Ectodermal cell (in vitro differentiated cells): ENCODE results near the gene PDLIM4.

ENCODE experiments used
- H3K27ac ChIP-seq: 2 replicates; pipeline ENCODE4 v1.7.0; 2013; ENCODE audit warnings: mild to moderate bottlenecking, low read depth, low read length; ENCODE audit not compliant: insufficient read depth, poor library complexity, severe bottlenecking
- H3K27me3 ChIP-seq: 2 replicates; pipeline ENCODE4 v1.7.0; 2013; ENCODE audit warnings: mild to moderate bottlenecking, low read length; ENCODE audit not compliant: insufficient read depth, control insufficient read depth, poor library complexity, severe bottlenecking
- H3K36me3 ChIP-seq: one replicate; pipeline ENCODE4 v1.7.0; 2013; ENCODE audit warnings: low read length; ENCODE audit not compliant: control insufficient read depth, insufficient read depth
- H3K4me1 ChIP-seq: one replicate; pipeline ENCODE4 v1.7.0; 2013; ENCODE audit warnings: low read length; ENCODE audit not compliant: control insufficient read depth, insufficient read depth
- H3K4me3 ChIP-seq: 2 replicates; pipeline ENCODE4 v1.7.0; 2013; ENCODE audit warnings: low read depth, low read length, control low read depth; ENCODE audit not compliant: insufficient read depth
- H3K9me3 ChIP-seq: 2 replicates; pipeline ENCODE4 v1.7.0; 2013; ENCODE audit warnings: mild to moderate bottlenecking, low read length, moderate library complexity; ENCODE audit not compliant: control insufficient read depth
- WGBS, 2 experiments: methylation state at CpG; one replicate each; pipeline ENCODE4 v1.1.7; 2013; ENCODE audit warnings: missing lambda C conversion rate in 2 of 2; 5-methylcytosine and 5-hydroxymethylcytosine counted together

Gene PDLIM4

GRCh38 chr5:132237141-132237540, 20.4 kb upstream of the PDLIM4 start:
- 81 to 88% methylated on average over 1 of the region's 1 CpG for WGBS, 2 experiments
- Histone ChIP-seq H3K27ac (no peak overlapping the region), H3K4me1 (no peaks in the 10 kb centered on the region), H3K27me3 (no peaks in the 10 kb centered on the region), H3K9me3 (no peaks in the 10 kb centered on the region), H3K36me3 (no peaks in the 10 kb centered on the region), H3K4me3 (no peak overlapping the region)

- H3K4me3 ChIP-seq: no peak overlapping the region
- H3K27me3 ChIP-seq: no peaks in the 10 kb centered on the region
- H3K4me1 ChIP-seq: no peaks in the 10 kb centered on the region
- H3K36me3 ChIP-seq: no peaks in the 10 kb centered on the region
- no peak overlapping the region for H3K27ac ChIP-seq
- WGBS, 2 experiments: 94 to 95% methylated on average over 4 of the region's 4 CpGs
- H3K9me3 ChIP-seq: no peaks in the 10 kb centered on the region
Measured at GRCh38 chr5:132237670-132238069, 19.8 kb upstream of the PDLIM4 start.

- H3K4me1 ChIP-seq: no peaks in the 10 kb centered on the region
- WGBS, 2 experiments: 32 to 45% methylated on average over 1 of the region's 1 CpG
- H3K36me3 ChIP-seq: no peaks in the 10 kb centered on the region
- H3K27me3 ChIP-seq: no peaks in the 10 kb centered on the region
- H3K9me3 ChIP-seq: no peaks in the 10 kb centered on the region
- no peak overlapping the region for H3K4me3 ChIP-seq
- H3K27ac ChIP-seq: no peak overlapping the region
Measured at GRCh38 chr5:132238169-132238744, 19.2 kb upstream of the PDLIM4 start.

GRCh38 chr5:132238901-132239500, 18.5 kb upstream of the PDLIM4 start:
- Histone ChIP-seq H3K36me3 (no peaks in the 10 kb centered on the region), H3K4me3 (no peak overlapping the region), H3K4me1 (no peaks in the 10 kb centered on the region), H3K9me3 (no peaks in the 10 kb centered on the region), H3K27ac (no peak overlapping the region), H3K27me3 (no peaks in the 10 kb centered on the region)
- 70 to 82% methylated on average over 1 of the region's 1 CpG for WGBS, 2 experiments

- H3K4me3 ChIP-seq: no peak overlapping the region
- H3K27ac ChIP-seq: no peak overlapping the region
- H3K4me1 ChIP-seq: no peaks in the 10 kb centered on the region
- H3K36me3 ChIP-seq: no peaks in the 10 kb centered on the region
- no peaks in the 10 kb centered on the region for H3K27me3 ChIP-seq
- no peaks in the 10 kb centered on the region for H3K9me3 ChIP-seq
Measured at GRCh38 chr5:132239776-132240175, 17.7 kb upstream of the PDLIM4 start.

GRCh38 chr5:132243366-132243977, 14.0 kb upstream of the PDLIM4 start:
- no peaks in the 10 kb centered on the region for H3K9me3 ChIP-seq
- H3K36me3 ChIP-seq: no peaks in the 10 kb centered on the region
- no peaks in the 10 kb centered on the region for H3K27me3 ChIP-seq
- no peaks in the 10 kb centered on the region for H3K4me1 ChIP-seq
- 89 to 96% methylated on average over 3 of the region's 3 CpGs for WGBS, 2 experiments
- H3K27ac ChIP-seq: no peak overlapping the region
- H3K4me3 ChIP-seq: no peak overlapping the region

GRCh38 chr5:132245593-132245992, 11.9 kb upstream of the PDLIM4 start:
- Histone ChIP-seq H3K27me3 (no peaks in the 10 kb centered on the region), H3K9me3 (no peaks in the 10 kb centered on the region), H3K4me3 (no peak overlapping the region), H3K27ac (no peak overlapping the region), H3K4me1 (no peaks in the 10 kb centered on the region), H3K36me3 (no peaks in the 10 kb centered on the region)
- WGBS, 2 experiments: 67 to 80% methylated on average over 1 of the region's 1 CpG

- Histone ChIP-seq H3K27me3 (no peaks in the 10 kb centered on the region), H3K36me3 (no peaks in the 10 kb centered on the region), H3K27ac (no peak overlapping the region), H3K4me1 (no peaks in the 10 kb centered on the region), H3K9me3 (no peaks in the 10 kb centered on the region), H3K4me3 (no peak overlapping the region)
Measured at GRCh38 chr5:132246806-132247205, 10.7 kb upstream of the PDLIM4 start.

- Histone ChIP-seq H3K4me3 (no peak overlapping the region), H3K27ac (no peak overlapping the region), H3K4me1 (no peaks in the 10 kb centered on the region), H3K9me3 (no peaks in the 10 kb centered on the region), H3K27me3 (peaks cover 3% of the 10 kb centered on the region), H3K36me3 (no peaks in the 10 kb centered on the region)
- WGBS, 2 experiments: 84 to 88% methylated on average over 2 of the region's 2 CpGs
Measured at GRCh38 chr5:132250547-132250946, 6.9 kb upstream of the PDLIM4 start.

- WGBS, 2 experiments: 91 to 93% methylated on average over 10 of the region's 10 CpGs
- H3K27me3 ChIP-seq: peaks cover 4% of the 10 kb centered on the region
- H3K36me3 ChIP-seq: no peaks in the 10 kb centered on the region
- no peak overlapping the region for H3K4me3 ChIP-seq
- no peaks in the 10 kb centered on the region for H3K4me1 ChIP-seq
- no peaks in the 10 kb centered on the region for H3K9me3 ChIP-seq
- no peak overlapping the region for H3K27ac ChIP-seq
Measured at GRCh38 chr5:132251220-132251725, 6.2 kb upstream of the PDLIM4 start.
